ENCODE results near the gene TPSG1. TPM values are rescaled to one million over a fixed set of nuclear protein-coding genes. Genes with fewer than 3 reads are reported as not detected.

Gene TPSG1
- total and polyA plus RNA-seq, 2 experiments from 2014 or later, result 0.77 TPM; not detected in 1

DNA sequence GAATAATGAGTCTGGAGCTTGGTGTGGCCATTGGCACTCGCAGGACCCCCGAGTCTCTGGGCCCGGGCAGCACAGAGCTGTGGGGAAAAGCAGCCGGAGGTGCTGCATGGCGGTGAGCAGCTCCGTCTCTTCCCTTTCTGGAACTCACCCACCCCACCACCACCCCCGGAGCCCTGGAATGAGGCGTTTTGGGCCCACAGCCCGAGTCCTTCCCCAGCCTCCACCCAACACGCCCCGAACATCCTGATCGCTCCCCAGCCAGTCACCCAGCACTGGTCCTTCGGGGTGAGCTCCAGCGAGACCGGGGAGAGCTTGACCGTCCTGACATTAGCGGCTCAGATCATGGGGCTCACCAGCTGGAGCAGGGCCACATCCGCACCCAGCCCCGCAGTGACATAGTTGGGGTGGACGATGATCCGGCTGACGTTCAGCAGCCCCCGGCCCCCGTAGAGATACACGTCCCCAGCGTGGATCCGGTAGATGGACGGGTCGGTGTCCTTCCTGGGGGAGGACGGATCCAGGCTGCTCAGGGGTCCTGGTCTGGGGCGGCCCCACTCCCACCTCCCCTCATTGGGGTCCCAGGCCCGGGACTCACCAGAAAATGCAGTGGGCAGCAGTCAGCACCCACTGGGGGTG, 37.3 kb upstream of the TPSG1 start:
- no peak for TF ChIP-seq CTCF (IDR thresholded peaks at IDR 0.05; ENCODE audit: low read depth, low read length)
- Histone ChIP-seq H3K4me1 (ENCODE audit: low read depth) (peaks cover 4% of the 10 kb centered on the region), H3K27me3 (peaks cover 56% of the 10 kb centered on the region)

DNA sequence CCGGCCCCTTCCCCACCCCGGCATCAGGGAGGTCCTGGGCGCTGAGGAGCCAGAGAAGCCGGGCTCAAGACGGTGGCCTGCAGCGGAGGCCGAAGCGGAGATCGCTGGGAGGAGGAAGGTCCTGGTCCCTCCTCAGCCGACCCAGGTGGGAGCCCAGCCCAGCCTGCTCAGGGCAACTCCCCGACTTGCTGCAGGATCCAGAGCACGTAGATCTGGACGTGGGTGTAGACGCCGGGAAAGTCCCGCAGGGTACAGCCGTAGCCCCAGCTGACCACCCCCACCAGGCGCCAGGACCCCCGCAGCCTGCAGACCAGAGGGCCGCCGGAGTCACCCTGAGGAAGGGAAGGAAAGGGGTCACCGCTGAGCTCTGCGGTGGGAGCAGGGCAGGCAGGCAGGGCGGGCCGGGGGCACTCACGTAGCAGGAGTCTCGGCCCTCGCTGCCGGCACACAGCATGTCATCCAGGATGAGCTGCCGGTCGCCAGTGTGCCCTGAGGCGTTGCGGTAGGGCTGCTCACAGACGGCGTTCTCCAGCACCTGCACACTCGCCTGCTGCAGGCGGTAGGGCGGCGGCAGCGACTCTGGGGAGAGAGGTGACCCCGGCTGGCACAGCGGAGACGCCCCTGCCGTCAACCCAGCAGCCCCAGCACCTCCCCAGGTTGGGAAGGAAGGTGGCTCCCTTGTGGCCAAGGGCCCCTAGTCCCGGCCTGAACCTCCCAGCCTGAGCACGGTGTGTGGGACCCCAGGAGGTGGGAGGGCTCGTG, 36.2 kb upstream of the TPSG1 start:
- Histone ChIP-seq H3K27me3 (peaks cover 61% of the 10 kb centered on the region), H3K9me3 (ENCODE audit: low read depth) (no peaks in the 10 kb centered on the region), H3K27ac (no peak overlapping the region), H3K36me3 (no peaks in the 10 kb centered on the region), H3K4me3 (no peak overlapping the region), H3K4me1 (ENCODE audit: low read depth) (peaks cover 4% of the 10 kb centered on the region)
- no peak for DNase-seq (ENCODE audit: low read depth in 1 of 2, low spot score in 1 of 2)
- no peak for TF ChIP-seq CTCF (IDR thresholded peaks at IDR 0.05; ENCODE audit: low read depth, low read length)

More for the DNA sequence above, 37.3 kb upstream of the TPSG1 start:
- Histone ChIP-seq H3K27ac (no peak overlapping the region), H3K9me3 (ENCODE audit: low read depth) (no peaks in the 10 kb centered on the region), H3K4me3 (no peak overlapping the region), H3K36me3 (no peaks in the 10 kb centered on the region)
- no peak for DNase-seq (ENCODE audit: low read depth in 1 of 2, low spot score in 1 of 2)

DNA sequence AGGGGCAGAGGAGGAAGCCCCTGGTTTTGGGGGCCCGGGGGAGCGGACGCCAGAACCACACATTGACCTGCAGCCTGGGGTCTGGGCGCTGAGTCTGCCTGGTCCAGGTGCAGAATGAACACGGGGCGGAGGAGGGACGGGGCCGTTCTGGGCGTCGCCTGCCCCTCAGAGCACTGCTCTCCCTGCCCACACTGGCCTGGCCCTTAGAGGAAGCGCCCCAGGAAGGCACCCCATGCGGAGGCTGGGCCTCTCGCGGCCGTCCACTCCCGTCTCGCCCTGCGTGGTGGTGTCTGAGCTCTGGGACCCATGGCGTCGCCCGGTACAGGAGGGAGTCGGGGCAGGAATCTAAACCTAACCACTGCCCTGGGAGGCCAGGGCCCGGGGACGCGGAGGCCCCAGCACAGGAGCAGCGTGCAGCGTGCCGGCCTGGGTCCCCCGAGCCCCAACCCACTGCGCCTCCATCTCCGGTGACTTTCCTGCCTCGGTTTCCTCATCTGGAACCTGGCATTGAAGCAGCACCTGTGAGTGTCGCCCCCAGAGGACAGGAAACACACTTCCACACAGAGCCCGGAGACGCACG, 35.1 kb upstream of the TPSG1 start:
- DNase-seq (ENCODE audit: low read depth in 1 of 2, low spot score in 1 of 2), result no peak
- no peaks in the 10 kb centered on the region for H3K36me3 ChIP-seq
- no peaks in the 10 kb centered on the region for H3K9me3 ChIP-seq (ENCODE audit: low read depth)
- peaks cover 61% of the 10 kb centered on the region for H3K27me3 ChIP-seq
- H3K4me3 ChIP-seq, result no peak overlapping the region
- no peak overlapping the region for H3K27ac ChIP-seq
- no peak for TF ChIP-seq CTCF (IDR thresholded peaks at IDR 0.05; ENCODE audit: low read depth, low read length)
- H3K4me1 ChIP-seq (ENCODE audit: low read depth), result peaks cover 4% of the 10 kb centered on the region

DNA sequence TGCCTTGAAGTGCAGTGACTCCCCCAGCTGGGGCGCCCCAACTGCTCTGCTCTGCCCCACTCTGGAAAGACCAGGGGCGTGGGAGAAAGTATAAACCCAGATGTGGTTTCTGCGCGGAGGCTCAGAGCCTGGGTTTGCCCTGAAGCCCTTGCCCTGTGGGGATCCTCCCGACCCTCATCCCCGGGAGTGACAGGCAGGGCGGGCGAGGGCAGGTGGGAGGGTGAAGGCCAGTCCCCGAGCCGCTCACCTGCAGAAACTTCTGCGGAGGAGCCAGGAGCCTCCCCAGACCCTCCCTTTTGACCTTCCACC, 34.6 kb upstream of the TPSG1 start:
- no peak for TF ChIP-seq CTCF (IDR thresholded peaks at IDR 0.05; ENCODE audit: low read depth, low read length)
- H3K27me3 ChIP-seq, result peaks cover 61% of the 10 kb centered on the region
- H3K27ac ChIP-seq, result no peak overlapping the region
- DNase-seq (ENCODE audit: low read depth in 1 of 2, low spot score in 1 of 2), result no peak
- H3K4me1 ChIP-seq (ENCODE audit: low read depth), result peaks cover 4% of the 10 kb centered on the region
- H3K9me3 ChIP-seq (ENCODE audit: low read depth), result no peaks in the 10 kb centered on the region
- H3K36me3 ChIP-seq, result no peaks in the 10 kb centered on the region
- H3K4me3 ChIP-seq, result no peak overlapping the region

DNA sequence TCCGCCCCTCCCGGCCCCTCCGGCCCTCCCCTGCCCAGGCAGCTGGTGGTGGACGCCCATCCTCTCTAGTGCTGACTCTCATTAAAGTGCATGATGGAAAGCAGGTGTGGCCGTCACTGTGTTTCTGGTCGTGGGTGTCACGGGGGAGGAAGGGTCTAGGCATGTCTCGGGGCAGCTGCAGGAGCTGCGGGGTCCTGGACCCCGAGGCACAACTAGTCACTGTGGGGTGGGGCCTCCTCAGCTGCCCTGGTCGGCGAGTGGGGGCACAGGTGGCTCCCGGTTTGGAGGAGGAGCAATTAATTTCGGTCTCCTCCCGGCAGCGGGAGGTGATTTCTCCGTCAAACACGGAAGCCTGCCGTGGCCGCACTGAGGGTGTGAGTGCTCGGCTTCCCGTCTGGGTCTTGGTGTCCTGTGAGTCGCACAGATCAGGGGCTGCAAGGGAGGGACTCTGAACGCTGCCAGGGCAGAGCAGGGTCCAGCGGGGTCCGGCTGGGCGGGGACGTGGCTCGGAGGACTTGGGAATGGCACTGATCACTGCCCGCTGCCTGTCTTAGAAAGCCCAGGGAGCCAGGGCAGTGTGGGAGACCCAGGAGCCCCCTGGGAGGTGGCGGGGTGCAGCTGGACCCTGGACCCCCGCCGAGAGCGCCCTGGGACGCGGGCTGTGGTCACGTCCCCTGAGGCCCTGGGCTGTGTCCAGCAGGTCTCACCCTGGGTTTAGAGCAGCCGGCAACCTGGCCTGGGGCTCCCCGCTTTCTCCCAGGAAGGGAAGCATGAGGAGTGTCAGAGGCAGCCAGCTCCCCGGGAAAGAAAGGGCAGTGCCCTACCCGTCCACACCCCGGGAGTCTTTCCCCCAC, 34.1 kb upstream of the TPSG1 start:
- no peak for TF ChIP-seq CTCF (IDR thresholded peaks at IDR 0.05; ENCODE audit: low read depth, low read length)
- H3K36me3 ChIP-seq, result no peaks in the 10 kb centered on the region
- H3K27ac ChIP-seq, result no peak overlapping the region
- H3K27me3 ChIP-seq, result peaks cover 61% of the 10 kb centered on the region
- H3K9me3 ChIP-seq (ENCODE audit: low read depth), result no peaks in the 10 kb centered on the region
- DNase-seq (ENCODE audit: low read depth in 1 of 2, low spot score in 1 of 2), result peak in 1 of 2 donors; percentile 42
- H3K4me3 ChIP-seq, result no peak overlapping the region
- peaks cover 4% of the 10 kb centered on the region for H3K4me1 ChIP-seq (ENCODE audit: low read depth)
